Measurements from ENCODE around the gene APOL2. TPM values are rescaled to one million over a fixed set of nuclear protein-coding genes. Genes with fewer than 3 reads are reported as not detected.
A peak's percentile ranks its signal among the peaks of the same experiment; 100 is the strongest.
"Not testable (repeated sequence)": the region's sequence is repeated elsewhere in the genome, so short reads cannot be mapped to it uniquely, and the experiment has no call there.

The APOL2 gene
- total RNA-seq, 1 donor = 78.2 TPM

- no peak for DNase-seq (ENCODE audit: low read depth)
- TF ChIP-seq CTCF (IDR thresholded peaks at IDR 0.05; ENCODE audit: insufficient read depth, low read depth, low read length) = no peak
- no peak overlapping the region for H3K4me3 ChIP-seq (ENCODE audit: low read depth, low read length)
Observed at GRCh38 chr22:36206255-36206654, 33.1 kb downstream of the APOL2 start.

DNA sequence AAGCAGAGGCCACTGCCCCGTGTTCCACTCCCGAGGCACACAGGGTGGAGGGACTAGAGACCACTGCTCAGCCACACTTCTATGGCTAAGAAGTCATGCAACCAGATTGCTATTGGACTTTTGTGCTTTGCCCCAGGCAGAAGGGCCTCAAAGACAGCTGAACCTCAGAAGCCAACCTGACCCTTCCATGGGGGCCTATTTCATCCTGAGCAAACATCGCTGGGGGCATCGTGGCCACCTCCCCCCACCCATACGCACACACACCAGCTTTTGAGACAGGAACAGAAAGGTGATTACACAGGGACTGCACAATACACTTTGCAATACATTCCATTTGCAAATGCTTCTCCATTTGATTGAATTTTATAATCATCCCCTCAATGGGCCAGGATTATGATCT, 33.8 kb downstream of the APOL2 start:
- H3K4me3 ChIP-seq (ENCODE audit: low read depth, low read length); DNase-seq (ENCODE audit: low read depth): not testable (repeated sequence)

- no peak for DNase-seq (ENCODE audit: low read depth)
- no peak overlapping the region for H3K4me3 ChIP-seq (ENCODE audit: low read depth, low read length)
- TF ChIP-seq CTCF (IDR thresholded peaks at IDR 0.05; ENCODE audit: insufficient read depth, low read depth, low read length) = no peak
Observed at GRCh38 chr22:36204632-36205015, 34.7 kb downstream of the APOL2 start.

DNA sequence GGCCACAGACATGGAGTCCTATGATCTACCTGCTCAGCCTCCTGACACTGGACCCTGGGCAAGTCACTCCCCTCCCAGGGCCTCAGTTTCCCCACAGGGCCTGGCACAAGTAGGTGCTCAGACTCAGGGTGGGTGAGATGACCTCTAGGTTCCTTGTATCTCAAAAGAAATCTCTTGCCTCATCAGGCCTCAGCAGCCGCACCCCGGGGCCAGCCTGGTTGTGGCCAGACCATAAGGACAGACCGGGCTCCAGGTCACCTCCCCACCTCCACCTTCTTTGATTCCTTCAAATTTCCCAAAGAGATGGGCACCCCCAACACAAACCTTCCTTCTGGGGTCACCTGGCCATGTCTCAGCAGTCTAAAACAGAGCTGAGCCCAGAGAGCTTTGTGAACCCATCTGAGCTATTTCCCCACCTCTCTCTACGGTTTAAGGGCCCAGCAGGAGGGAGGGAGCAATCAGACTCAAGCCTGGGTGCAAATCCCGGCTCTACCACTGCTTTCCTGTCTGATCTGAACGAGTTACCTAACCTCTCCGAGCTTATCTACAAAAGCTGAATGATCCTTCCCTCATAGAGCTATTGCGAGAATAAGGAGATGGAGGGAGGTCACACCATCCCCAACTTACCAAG, 35.2 kb downstream of the APOL2 start:
- H3K4me3 ChIP-seq (ENCODE audit: low read depth, low read length) = no peak overlapping the region
- DNase-seq (ENCODE audit: low read depth) = no peak
- TF ChIP-seq CTCF (IDR thresholded peaks at IDR 0.05; ENCODE audit: insufficient read depth, low read depth, low read length) = no peak

GRCh38 chr22:36203441-36203840, 35.9 kb downstream of the APOL2 start:
- not testable (repeated sequence) for H3K4me3 ChIP-seq (ENCODE audit: low read depth, low read length); DNase-seq (ENCODE audit: low read depth)

DNA sequence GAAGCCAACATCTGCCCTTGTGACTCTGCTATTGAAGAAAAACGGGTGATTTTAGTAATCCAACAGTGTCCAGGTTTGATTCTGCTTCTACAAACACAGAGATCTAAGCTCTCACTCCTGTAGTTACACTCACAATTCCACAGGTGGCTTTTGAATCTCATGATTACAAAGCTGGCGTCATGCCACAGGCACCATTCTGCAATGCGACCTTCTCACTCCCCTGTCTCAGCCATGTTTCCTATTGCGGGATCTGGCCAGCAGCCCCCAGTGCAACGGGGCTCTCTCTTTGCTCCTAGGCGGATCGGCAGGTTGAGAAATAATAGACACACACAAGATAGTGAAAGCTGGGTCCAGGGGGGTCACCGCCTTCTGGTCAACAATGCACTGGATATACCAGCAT, 36.4 kb downstream of the APOL2 start:
- DNase-seq (ENCODE audit: low read depth); H3K4me3 ChIP-seq (ENCODE audit: low read depth, low read length): not testable (repeated sequence)

GRCh38 chr22:36201630-36202319, 37.6 kb downstream of the APOL2 start, which contains the start of gene APOL4:
Gene APOL4, minus strand, starts transcription at chr22:36201809. Its CDS starts 75 bp downstream, at chr22:36201734.
- H3K4me3 ChIP-seq (ENCODE audit: low read depth, low read length) = no peak within 1 kb of the TSS
- peak; percentile 40 for DNase-seq (ENCODE audit: low read depth)
- no peak for TF ChIP-seq CTCF (IDR thresholded peaks at IDR 0.05; ENCODE audit: insufficient read depth, low read depth, low read length)

GRCh38 chr22:36201025-36201424, 38.3 kb downstream of the APOL2 start:
- H3K4me3 ChIP-seq (ENCODE audit: low read depth, low read length); DNase-seq (ENCODE audit: low read depth): not testable (repeated sequence)

- H3K4me3 ChIP-seq (ENCODE audit: low read depth, low read length) = no peak overlapping the region
- DNase-seq (ENCODE audit: low read depth) = no peak
- TF ChIP-seq CTCF (IDR thresholded peaks at IDR 0.05; ENCODE audit: insufficient read depth, low read depth, low read length) = no peak
Observed at GRCh38 chr22:36199001-36199551, 40.3 kb downstream of the APOL2 start.
